ENCODE results near the gene DUSP10.

- TF ChIP-seq TAF1 (IDR thresholded peaks at IDR 0.05; ENCODE audit: borderline replicate concordance, insufficient read depth, low read length) (no peak), POLR2AphosphoS5 (IDR thresholded peaks at IDR 0.05; ENCODE audit: low read depth, low read length) (no peak), SIN3A (IDR thresholded peaks at IDR 0.05; ENCODE audit: borderline replicate concordance, insufficient read depth, low read length) (no peak)
Observed at GRCh38 chr1:221729771-221730330, 12.0 kb downstream of the DUSP10 start.
